ENCODE results near the gene TEX38.
"Not testable (repeated sequence)": the region's sequence is repeated elsewhere in the genome, so short reads cannot be mapped to it uniquely, and the experiment has no call there.

Gene TEX38

DNA sequence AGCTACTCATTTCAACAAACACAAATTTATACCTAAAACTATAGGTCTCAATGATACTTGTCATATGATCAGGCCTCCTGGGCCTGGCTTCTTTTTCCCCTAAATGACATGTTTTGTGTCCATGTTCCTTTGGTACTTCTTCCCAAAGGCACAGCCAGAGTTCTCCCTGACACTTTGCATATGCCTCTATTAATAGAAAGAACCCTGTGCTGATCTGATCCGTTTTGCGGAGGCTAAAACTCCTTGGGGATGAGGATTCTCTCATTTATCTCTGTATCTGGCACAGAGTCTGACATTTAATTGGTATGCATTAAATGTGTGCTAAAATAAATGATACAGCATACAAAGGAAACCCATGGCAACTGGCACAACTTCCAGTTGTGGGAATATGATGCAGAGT is 15.0 kb upstream of the TEX38 start:
- ATAC-seq, result no peak

DNA sequence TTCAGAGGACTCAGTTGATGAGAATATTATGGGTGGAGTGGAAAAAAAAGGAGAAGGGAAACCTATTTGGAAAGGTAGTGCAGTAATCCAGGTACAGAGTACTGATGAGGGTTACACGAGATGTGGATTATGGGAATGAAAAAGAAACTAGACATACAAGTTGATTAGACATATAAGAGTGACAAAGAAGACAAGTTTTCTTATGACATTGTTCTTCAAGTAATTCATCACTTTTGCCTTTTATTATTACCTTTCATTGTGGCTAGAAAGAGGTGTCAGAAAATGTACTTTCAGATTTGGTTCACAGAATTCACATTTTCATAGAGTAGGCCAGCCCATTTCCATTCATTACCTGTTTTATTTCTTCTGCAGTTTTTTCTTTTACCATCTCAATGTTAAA is 13.9 kb upstream of the TEX38 start:
- ATAC-seq, result peak in 1 of 2 donors; percentile 50

DNA sequence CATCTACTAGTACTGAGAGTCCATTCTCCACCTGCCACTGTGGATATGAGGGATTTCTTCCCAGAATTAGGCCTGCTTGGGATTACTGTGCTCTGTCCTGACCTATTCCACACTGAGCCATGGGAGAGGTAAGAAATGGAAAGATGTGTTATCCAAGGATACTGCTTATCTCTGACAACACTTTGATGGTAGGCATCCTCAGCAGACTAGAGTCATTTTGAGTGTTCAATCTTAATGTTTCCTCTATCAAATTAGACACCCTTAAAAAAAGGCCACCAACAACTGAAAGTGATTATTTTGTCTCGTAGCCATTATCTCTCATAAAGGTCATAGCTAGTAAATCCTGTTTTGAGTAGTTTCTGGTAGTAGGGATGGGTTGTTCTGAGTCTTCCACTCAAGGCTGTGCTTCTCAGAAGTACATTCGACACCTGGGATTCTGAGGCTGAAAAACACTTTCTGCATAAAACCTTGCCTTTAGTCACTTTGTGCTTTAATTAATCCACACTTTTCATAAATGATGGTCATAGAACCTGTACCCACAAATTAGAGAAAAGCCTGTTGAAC is 12.3 kb upstream of the TEX38 start:
- peak; percentile 32 to 77 for ATAC-seq

DNA sequence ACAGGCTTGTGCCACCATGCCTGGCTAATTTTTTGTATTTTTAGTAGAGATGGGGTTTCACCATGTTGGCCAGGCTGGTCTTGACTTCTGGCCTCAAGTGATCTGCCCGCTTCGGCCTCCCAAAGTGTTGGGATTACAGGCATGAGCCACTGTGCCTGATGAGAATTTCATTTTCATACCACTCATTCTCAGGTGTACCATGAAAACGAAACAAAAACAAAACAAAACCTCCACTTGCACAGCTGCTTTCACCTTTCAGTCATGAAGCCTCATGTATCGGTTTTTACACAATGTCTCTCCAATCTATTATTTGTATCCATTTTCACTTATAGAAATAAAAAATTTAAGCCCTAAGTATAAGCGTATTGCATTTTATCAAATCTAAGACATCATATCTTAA is 11.5 kb upstream of the TEX38 start:
- ATAC-seq, result not testable (repeated sequence)

DNA sequence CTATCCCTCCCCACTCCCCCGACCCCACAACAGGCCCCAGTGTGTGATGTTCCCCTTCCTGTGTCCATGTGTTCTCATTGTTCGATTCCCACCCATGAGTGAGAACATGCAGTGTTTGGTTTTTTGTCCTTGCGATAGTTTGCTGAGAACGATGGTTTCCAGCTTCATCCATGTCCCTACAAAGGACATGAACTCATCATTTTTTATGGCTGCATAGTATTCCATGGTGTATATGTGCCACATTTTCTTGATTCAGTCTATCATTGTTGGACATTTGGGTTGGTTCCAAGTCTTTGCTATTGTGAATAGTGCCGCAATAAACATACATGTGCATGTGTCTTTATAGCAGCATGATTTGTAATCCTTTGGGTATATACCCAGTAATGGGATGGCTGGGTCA is 8.7 kb upstream of the TEX38 start:
- ATAC-seq, result not testable (repeated sequence)

DNA sequence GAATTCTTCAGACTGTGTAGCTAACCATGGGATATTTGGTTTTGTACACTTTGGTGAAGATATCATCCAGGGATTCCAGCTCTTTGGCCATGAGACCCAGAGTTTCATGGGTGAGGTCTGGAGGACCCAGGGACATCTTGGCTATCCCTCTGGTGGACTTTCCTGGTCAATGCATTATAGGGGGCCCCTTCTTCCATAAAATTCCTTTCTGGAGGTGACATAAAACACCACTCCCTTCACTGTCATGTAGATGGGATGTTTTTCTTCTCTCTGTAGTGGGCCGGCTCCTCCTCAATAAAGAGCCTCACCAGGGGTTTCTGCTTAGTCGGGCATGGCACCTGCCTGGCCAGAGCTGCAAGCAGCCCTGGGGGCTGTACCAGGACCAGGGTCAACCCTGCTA is 5.7 kb upstream of the TEX38 start:
- ATAC-seq, result no peak

DNA sequence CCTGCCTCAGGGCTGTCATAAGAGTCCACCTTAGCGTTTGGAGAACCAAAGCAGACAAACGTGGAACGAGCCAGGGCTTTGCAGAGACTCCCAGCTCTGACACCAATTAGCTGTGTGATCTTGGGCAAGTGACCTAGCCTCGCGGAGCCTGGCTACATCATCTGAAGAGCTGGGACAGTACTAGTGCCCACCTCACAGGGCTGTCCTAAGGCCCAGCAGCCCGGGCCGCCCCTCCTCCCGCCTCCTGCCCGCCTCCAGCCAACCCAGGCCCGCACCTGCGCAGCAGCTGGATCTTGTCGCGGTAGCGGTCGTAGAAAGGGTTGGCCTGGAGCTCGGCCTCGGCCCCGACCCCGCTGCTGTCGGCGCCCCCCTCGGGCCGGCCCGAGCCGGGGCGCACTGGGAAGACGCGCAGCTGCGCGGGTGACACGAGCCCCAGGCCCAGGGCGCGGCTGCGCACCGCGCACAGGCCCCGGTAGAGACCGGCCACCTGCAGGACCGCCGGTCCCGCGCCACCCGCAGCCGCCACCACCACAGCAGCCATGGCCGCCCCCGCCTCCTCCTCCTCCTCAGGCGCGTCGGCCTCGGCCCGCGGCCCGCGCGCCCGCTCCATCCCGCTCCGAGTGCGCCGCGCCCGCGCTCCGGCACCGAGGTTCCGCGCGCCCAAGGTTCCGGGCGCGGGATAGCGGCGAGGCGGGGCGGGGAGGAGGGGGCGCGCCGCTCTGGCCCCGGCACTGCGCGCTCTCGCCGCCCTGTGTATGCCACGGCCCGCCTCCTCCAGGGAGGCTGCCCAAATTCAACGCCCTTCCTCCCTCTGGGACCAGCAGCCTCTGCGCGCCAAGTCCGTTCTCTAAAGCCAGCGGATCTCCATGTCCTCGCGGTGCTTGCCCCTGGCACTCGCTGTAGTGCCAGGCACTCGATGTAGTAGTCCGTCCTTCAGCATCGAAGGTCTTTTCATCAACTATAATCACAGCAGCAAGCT is 3.6 kb upstream of the TEX38 start, which contains the start of gene ATPAF1:
Gene ATPAF1 (minus strand): TSS at position 583 of the 979 bp plus-strand sequence. CDS start 42 bp downstream, at position 541.
- ATAC-seq, result peak; percentile 81 to 90

DNA sequence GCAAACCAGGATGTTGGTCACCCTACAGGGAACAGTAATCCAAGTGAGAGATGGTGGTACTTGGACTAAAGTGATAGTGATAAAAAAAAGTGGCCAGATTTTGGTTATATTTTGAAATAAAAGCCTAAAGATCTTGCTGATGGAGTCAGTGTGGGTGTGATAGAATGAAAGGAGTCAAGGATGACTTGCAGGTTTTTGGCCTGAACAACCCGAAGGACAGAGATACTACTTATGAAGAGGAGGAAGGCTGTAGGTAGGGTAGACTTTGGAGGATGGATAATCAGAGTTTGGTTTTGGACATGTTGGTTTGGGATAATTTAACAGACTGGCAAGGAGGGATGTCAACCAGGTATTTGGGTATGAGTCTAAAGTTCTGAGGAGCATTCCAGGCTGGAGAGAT is 1.5 kb upstream of the TEX38 start:
- no peak for ATAC-seq

DNA sequence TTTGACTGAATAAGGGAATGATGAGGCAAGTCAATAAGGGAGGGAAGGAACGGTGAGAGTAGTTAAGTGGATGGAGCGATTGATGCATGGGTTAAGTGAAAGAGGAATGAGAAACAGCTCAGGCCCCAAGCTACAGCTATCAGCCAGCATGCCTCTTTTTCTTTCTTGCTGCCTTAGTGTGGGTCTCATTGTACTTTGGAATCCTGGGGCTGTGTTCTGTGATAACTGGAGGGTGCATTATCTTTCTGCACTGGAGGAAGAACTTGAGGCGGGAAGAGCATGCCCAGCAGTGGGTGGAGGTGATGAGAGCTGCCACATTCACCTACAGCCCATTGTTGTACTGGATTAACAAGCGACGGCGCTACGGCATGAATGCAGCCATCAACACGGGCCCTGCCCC is 1.0 kb downstream of the TEX38 start:
- no peak for ATAC-seq

DNA sequence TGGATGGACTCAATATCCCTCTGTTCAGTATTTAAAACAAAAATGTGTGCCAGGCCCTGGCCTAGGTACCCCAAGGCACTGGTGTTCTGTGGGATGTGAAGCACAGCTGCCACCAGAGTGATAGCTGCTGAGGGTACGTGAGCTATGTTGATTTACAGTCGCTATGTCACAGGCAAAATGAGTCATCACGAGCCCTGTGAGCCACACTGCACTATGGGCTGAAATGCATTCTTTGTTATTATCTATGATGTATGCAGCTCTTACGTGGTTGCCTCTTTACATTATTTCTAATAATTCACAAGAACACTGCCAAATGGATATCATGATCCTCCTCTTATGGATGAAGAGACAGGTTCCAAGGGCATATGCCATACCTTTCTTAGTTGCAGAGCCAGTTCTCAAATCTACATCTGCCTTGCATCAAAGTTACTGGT is 2.1 kb downstream of the TEX38 start:
- ATAC-seq, result peak; percentile 80 to 82

DNA sequence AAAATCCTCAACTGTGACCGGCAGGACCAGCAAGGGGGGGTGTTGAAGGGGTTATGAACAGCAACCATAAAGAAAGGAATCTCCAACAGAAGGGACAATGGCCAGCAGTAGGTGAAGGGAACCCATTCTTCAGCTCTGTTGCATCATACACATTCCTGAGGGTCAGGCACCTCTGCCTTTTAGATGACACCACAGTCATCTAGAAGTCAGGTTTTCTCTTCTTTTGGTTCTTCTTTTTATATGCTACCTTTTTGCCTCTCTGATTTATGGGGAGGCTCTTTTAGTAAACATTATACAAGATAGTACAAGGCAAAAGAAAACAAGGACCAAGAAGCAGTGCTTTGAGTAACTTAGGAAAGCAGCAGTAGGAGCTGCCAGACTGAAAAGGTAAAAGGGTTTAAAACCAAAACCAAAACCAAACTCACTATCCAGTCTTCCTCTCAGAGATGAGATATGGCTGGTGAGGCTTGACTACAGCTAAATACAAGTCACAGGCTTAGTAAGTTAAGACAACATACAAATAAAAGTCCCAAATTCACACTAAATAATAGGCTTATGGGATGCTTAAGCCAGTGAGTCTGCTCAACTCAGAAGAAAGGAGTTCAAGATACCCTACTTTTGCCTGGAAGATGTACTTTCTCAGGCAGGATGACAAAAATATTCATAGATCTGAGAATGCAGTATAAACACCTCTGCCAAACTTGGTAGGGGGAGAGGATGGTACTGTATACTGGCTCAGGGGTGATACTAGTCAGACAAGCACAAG is 4.1 kb downstream of the TEX38 start:
- ATAC-seq, result peak; percentile 70 to 71

DNA sequence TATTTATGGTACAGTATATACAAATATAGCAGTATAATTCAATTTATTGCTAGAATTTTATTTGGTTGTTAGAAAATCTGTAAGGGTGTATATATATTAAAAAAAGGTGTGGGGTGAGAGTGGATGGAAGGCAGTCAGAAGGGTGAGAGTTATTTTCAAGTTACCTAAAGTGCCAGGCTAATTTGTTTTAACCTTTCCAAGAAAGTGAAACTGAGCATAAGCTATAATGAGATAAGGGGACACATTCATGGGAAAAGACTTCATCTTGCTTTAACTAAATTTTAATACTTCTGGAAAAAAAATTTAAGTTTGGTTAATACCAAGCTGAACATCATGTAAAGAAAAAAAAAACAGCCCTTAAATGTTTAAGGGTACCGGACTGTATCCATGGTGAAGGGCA is 4.9 kb downstream of the TEX38 start:
- ATAC-seq, result no peak

DNA sequence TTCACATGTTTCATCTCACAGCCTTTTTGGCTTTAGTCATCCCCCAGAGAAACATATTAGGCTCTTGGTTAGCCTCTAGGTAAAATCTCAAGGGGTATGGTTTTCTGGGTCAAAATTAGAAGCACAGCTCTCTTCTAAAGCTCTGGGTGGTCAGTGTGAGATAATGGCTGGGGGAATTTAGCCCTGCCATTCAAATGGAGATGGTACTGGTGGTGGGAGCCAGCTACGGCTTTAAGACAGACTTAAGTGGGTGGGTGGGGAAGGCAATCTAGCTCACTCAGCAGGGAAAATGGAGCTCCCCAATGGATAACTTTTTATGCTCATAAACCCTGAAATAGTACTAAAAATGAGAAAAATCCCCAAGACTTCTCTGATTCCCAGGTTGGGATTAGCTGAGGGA is 5.7 kb downstream of the TEX38 start:
- ATAC-seq, result no peak

DNA sequence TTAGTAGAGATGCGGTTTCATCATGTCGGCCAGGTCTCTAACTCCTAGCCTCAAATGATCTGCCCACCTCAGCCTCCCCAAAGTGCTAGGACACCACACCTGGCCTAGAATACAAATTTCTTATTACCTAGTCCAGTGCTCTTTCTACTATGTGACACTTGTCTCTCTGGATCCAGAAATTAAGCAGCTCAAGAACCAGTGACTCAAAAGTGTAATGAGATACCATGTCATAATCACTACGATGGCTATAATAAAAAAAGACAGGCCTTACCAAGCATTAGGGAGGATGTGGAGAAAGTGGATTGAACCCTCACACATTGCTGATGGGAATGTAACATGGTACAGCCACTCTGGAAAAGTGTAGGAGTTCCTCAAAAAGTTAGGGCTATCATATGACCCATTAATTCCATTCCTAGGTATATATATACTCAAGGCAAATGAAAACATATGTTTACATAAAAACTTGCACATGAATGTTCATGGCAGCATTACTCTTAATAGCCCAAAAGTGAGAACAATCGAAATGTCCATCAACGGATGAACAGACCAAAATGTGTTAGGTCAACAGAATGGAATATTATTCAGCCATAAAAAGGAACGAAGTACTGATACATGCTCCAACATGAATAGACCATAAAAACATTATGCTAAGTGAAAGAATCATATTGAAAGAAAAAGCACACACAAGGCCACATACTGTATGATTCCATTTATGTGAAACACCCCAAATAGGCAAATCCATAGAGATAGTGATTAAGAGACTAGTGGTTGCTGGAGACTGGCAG is 8.3 kb downstream of the TEX38 start:
- ATAC-seq, result no peak

DNA sequence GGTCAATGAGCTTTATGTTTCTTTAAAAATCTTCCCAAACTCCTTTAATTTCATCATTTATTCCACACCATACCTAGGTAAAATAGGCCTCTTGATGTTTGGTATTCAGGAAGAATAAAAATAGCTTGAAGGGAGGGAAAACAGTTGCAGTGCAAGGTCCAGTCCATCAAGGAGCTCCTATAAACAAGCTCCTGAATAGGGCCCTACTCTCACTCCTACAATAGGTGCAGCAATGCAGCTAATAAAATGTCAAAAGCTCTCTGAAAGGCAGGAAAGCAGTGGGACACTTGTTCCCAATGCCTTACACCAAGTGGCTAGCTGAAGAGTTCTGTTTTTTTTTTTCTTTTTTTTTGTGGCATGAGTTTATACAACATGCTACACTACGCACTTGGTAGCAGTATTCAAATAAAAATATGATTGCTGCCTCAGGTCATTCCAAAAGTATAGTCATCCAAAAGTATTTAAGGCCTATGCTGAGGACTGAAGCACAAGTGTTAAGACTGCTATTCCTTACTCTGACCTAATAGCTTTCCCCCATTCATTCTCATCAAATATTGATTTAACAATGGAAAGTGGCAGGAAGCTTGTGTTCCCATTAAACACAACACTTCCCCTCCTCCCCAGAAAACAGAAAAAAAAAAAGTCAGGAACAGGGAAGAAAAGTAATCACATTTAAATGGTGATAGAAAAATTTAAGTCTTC is 9.8 kb downstream of the TEX38 start:
- ATAC-seq, result no peak

DNA sequence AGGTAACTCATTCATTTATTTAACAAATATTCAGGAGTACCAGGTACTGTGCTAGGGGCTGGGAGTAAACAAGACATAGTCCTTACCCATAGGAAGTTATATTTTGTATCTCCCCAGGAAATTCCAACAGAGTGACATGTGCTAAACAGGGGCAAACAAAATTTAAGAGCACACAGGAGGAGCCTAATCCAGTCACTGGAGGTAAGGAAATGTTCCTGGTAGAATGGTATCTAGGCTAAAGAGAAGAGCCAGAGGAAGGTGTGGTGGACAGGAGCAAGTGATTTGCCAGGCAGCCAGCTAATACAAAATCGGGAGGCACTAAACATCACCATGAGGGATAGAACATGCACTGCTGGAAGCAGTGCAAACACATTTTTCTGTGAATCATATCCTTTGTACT is 10.4 kb downstream of the TEX38 start:
- no peak for ATAC-seq

DNA sequence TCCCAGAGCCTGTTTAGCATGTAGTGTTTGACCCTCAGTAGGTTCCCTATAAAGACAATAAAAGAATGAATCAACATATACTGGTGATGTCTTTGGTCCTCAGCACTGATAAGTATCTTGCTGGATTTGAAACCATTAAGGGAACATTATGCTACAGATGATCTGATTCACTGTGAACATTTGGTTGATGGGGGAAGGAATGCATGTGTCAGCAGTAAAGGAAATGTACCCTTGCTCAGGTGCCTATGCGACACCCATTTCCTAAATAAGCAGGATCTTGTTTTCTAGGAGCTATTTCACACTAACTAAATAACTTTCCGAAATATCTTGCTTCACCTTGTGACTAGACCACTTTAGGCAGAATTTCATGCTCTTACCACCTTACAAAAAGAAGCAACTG is 13.0 kb downstream of the TEX38 start:
- no peak for ATAC-seq

DNA sequence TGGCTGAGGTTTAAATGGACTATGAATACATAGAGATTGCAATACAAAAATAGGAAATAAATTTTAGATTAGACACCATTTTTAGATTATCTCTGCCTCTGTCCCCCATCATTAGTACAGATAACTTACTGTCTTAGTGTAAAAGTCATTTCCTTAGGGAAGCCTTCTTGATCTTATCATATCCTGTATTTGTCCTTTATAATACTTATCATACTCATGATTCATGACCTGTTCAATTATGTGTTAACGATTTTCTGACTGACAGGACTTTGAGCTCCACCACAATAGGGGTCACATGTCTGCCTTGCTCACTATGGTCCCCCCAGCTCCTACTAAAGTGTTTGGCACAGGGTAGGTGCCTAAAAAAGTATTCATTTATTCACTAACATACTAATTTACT is 14.6 kb downstream of the TEX38 start:
- ATAC-seq, result no peak

DNA sequence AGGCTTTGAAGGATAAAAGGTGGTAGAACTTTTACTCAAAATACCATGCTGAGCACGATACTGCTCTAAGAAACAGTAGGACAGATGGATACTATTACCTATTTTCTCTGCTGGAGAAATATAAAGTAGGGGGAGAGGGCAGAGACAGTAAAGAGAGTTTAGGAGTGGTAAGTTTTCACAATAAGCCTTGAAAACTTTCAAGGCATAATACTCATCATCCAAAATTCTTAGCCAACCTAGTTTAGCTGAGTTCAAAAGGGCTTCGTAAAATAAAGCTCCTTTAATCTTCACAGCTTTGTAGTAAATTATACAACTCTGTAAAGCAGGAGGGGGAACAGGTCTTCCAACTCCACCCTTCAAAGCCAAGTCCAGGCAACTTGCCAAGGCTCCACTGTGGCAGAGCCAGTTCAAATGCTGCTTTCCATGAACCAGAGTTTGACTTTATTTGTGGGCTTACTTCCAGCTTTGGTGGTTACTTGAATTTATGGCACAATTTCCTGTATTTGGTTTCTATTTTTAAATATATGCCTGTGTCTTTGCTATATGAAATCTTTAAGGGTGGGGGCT is 15.5 kb downstream of the TEX38 start:
- ATAC-seq, result no peak

DNA sequence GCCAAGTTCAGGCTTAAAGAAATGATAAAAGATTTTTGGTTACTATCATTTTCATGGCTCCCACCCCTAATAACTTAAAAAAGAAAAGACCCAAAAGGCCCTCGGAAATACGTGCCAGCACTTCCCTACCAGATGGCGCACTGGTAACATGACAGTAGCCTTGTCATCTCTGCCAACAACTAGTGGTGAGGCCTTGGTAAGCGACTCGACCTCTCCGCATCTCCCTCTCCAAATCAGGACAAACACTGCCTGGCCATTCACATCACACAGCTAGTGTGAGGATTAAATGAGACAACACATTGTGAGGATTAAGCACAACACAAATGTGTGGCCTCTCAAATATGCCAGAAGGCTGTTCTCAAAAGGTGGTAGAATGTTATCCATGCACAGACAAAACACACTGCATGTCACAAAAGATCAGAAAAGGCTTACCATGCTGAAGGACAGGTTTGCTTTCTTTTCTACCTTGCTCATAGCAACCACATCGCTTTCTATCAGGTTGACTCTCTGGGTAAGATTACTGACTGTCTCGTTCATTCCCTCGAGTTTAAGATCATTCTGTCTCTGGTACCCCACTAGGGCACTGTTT is 16.4 kb downstream of the TEX38 start:
- ATAC-seq, result no peak

DNA sequence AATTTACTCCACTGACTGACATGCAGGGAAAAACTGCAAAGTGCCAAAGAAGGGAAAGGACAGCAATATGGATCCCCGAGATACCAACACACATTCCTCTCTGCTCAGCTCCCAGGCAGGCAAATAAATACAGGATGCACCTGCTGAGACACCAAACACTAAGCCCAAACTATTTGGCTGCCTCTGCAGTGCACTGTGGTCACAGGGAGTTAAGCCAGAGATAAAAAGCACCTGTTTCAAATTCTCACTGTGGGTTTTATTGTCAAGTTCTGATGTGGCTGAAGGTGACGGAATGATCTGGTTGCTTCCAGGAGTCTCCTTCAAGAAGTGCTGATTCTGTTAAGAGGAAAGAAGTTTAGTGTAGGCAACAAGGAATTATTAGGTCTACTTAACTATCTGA is 17.7 kb downstream of the TEX38 start:
- no peak for ATAC-seq

Data from activated CD4-positive, CD25-positive, alpha-beta regulatory T cell treated with anti-CD3 and anti-CD28 coated beads, Interleukin-2, amount 50 U/mL, for 24 hours (primary cell).